Measurements from ENCODE around the gene PADI3.

GRCh38 chr1:17237561-17237903 is 11.4 kb upstream of the PADI3 start:
- TF ChIP-seq CTCF (IDR thresholded peaks at IDR 0.05) (no peak), POLR2AphosphoS5 (IDR thresholded peaks at IDR 0.05) (no peak), POLR2A (IDR thresholded peaks at IDR 0.05) (no peak)

Measured in breast epithelium (tissue), 3 donors.